IPS-18c (cell line): ENCODE data around the gene MARK3.

Experiments
- H3K4me3 ChIP-seq: 2 replicates; pipeline ENCODE4 v1.7.0; 2013; ENCODE audit warnings: low read depth, mild to moderate bottlenecking, low read length, moderate library complexity; ENCODE audit not compliant: insufficient read depth
- H3K9me3 ChIP-seq: one replicate; pipeline ENCODE4 v1.6.1; 2013; ENCODE audit warnings: mild to moderate bottlenecking, low read length, moderate library complexity; ENCODE audit not compliant: control insufficient read depth, insufficient read depth

The MARK3 gene

DNA sequence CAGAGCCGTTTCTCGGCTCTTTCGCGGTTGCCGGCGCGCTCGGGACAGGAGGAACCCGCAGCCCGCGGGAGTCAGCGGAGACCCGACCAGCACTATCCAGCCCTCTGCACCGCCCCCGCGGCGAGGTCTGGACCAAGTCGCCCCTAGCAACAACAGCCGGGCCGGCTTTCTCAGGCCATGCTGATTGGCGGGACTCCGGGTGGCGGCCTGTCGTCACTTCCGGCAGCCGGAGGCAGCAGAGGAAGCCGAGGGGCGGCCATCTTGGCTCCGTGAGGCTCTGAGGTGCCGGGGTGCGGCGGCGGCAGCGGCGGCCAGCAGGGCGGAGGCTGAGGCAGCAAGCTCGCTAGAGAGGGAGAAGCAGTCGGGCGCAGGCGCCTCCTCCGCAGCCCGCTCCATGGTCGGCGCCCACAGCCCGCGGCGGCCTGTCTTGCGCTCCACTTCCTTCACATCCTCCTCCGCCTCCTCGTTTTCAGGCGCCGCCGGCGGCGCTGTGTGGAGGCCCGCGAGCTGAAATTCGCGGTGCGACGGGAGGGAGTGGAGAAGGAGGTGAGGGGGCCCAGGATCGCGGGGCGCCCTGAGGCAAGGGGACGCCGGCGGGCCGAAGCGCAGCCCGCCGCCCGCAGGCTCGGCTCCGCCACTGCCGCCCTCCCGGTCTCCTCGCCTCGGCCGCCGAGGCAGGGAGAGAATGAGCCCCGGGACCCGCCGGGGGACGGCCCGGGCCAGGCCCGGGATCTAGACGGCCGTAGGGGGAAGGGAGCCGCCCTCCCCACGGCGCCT, at the start of gene MARK3:
TSS of gene MARK3 (plus strand) at position 264 of the 777 bp plus-strand sequence. CDS start 615 bp downstream, outside the sequence.
- peak within 1 kb of the TSS; percentile 94 for H3K4me3 ChIP-seq
- H3K9me3 ChIP-seq: no peaks in the 10 kb centered on the region

DNA sequence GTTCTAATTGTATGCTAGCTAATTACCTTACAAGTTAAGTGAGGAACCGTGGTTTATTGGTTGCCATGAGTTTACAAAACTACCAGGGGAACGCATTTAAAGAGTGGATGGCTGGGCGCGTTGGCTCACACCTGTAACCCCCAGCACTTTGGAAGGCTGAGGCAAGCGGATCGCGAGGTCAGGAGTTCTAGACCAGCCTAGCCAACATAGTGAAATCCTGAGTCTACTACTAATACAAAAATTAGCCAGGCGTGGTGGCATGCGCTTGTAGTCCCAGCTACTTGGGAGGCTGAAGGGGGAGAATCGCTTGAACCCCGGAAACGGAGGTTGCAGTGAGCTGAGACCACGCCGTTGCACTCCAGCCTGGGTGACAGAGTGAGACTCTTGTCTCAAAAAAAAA, 49.0 kb upstream of the MARK3 start:
- H3K9me3 ChIP-seq: no peaks in the 10 kb centered on the region
- H3K4me3 ChIP-seq: no peak overlapping the region

DNA sequence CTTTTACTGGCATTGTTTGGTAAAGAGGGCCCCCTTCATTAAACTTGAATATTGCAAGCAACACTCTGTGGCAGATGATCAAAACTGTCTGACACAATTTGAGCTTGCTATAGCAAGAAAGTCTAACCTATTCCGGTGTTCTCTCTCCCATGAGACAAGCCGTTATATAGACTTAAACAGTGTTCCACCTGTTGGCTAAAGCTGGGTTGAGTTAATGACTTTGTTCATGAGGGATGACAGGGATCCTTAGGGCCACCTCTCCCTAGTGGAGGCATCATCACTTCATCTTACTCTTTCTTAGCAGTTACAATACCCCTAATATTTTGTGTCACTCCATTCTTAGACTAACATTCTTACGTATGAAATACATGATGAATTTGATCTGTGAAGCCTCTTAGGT, 47.4 kb upstream of the MARK3 start:
- Histone ChIP-seq H3K9me3 (no peaks in the 10 kb centered on the region), H3K4me3 (no peak overlapping the region)

DNA sequence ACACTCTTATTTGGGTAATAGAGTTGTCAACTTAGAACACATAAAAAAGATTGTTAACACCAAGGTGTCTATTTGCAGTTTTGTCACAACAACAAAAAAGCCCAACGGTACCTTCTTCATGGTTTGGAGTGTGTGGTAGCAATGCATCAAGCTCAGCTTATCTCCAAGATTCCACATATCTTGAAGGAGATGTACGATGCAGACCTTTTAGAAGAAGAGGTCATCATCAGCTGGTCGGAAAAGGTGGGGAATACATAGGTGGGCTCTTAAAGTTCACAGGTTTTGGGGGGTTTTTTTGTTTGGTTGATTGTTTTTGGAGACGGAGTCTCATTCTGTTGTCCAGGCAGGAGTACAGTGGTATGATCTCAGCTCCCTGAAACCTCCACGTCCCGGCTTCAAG, 45.7 kb upstream of the MARK3 start:
- H3K9me3 ChIP-seq: no peaks in the 10 kb centered on the region
- H3K4me3 ChIP-seq: no peak overlapping the region

DNA sequence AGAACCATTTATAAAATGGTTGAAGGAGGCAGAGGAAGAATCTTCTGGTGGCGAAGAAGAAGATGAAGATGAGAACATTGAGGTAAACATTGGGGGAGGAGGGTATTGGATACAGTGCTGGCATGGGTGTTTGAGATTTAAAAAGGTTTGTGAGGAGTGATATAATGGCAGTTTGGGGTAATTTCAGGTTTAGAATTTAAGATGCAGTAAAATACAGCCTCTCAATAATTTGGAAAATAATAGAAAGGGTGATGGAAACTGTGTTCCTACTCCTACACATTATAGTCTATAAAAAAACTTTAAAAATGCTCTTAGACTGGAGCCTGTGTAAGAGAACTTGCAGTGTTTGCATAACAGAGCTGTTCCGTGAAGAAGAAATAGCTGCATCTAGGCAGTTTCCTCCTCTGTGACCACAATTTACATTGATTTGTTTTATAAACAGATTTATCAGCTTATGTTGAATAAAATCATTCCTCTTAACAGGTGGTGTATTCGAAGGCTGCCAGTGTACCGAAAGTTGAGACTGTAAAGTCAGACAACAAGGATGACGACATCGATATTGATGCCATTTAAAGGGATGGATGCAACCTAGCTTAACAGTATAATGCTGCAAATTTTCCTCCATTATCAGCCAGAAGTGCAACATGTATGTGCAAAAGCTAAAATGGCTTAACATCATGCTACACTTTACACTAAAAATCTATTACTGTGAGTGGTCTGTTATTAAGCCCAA, 44.6 kb upstream of the MARK3 start:
- H3K4me3 ChIP-seq: no peak overlapping the region
- H3K9me3 ChIP-seq: no peaks in the 10 kb centered on the region

DNA sequence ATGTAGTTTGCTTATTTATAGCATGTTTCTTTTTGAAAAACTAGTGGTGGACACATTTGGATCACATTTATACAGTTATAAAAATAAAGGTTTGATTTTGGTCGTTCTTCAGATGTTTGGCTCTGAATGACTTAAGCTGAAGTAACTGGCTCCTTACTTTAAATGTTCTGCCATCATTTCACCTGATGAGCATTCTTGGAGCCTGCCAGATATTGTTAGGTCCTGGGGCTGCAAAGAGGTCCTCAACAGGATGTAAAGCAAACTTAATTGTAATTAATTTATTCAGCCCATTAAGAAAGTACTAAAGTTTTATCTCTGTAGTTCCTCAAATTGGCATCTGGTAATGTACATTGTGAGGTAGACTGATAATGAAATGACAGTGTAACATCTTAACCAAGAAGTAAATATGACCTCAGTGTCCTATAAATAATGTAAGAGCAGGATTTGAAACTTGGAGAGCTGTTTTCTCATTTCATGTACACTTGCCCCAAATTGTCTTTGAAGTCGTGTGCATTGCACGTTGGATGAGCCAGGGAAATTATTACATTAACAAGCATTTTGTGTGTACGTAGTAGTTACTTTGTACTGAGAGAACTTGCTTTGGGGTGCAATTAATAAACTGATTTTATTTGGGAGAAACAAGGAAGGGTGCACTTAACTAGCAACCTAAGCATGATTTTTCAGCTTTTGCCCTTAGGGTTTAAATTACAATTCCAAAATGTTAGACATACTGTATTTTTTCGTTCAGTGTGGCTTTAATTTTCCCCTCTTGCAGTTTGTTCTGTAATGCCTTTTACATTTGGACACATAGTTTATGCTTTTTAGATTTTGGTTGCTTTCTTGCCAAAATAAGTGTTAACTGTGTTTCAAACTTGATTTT, 43.7 kb upstream of the MARK3 start:
- H3K4me3 ChIP-seq: no peak overlapping the region
- H3K9me3 ChIP-seq: no peaks in the 10 kb centered on the region

DNA sequence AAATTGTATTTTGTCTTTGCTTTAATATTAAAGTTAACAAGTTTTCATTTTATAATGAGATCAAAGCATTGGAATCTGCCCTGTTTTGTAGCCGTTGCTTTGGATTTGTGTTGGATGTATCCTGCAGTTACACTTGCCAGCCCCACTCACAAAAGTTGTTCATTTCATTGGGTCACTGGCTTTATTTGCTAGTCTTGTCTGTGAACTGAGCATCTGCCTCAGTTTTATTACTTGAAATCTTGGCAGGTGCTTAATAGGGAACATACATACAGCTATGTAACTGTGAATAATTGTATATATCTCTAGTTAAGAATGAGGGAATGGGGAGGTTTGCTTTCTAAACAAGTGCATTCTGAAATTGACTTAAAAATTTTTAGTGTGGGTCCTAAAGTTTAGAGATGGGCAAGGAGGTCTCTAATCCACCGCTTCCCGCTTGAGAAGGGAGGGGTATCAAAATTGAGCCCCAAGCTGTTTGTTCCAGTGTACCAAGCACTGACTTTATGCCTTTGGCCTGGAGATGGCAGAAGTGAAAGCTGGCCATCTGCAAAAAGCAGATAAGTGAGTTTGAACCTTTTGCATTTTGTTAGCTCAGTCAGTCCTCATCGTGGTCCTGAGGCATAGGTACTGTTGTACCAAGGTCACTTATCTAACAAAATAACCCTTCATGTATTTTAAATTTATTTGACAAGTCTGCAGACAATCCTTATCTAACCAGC, 41.9 kb upstream of the MARK3 start:
- H3K4me3 ChIP-seq: no peak overlapping the region

DNA sequence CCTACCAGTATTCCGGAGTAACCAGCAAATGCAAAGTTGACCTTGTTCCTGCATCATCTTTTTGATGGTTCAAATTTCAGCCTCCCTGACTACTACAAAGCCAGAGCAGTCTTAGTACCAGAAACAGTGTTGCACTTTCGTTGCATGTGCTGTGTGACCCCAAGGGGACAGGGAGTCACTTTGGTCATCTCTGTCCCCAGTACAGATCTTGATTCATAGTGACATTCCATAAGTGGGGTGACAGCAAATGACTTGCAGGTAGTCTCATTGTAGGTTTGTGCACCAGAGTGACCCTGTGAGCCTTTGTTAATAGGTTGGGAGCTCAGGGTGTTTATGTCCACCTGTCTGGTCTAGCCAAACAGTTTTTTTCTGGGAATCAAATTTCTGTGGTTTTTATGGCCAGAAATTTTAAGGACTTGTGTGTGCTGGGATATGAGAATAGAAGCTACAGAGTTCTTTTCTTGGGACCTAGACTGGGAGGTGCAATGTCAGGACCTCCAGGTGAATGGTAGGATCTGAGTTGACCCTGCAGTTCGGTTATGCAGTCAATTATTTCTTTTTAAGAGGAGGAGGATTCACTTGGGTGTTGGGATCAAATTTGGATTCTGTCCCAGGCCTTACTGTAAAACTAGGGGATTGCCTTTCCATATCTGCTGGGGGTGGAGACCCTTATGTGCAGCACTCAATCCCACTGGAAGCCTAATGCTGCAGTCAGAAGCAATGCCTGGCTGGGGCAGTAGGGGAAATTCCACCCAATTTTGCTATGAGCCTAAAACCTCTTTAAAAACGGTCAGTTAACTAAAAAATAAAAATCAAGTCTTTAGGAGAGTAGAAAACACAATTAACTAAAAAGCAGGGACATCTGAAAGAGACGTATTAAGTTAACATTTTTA, 41.1 kb upstream of the MARK3 start:
- no peaks in the 10 kb centered on the region for H3K9me3 ChIP-seq
- no peak overlapping the region for H3K4me3 ChIP-seq

More for the DNA sequence above, 41.9 kb upstream of the MARK3 start:
- no peaks in the 10 kb centered on the region for H3K9me3 ChIP-seq

DNA sequence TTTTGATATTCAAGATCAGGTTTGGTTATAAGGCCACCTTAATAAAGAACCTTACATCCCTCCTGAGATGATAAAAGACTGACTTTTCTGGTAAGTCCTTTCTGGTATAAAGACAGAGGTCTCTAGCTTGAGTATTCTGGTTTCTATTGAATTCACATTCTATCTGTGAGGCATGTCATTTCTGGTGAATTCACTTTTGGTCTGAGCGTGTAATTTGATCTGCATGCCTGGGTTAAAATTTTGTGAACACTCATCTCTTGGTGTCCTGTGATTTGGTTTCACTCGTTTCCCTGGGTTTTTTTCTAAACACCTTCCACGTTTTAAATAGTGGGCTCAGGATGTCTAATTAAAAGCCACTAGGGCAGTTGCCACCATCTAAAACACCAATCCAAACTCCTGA, 38.9 kb upstream of the MARK3 start:
- H3K9me3 ChIP-seq: no peaks in the 10 kb centered on the region
- no peak overlapping the region for H3K4me3 ChIP-seq

DNA sequence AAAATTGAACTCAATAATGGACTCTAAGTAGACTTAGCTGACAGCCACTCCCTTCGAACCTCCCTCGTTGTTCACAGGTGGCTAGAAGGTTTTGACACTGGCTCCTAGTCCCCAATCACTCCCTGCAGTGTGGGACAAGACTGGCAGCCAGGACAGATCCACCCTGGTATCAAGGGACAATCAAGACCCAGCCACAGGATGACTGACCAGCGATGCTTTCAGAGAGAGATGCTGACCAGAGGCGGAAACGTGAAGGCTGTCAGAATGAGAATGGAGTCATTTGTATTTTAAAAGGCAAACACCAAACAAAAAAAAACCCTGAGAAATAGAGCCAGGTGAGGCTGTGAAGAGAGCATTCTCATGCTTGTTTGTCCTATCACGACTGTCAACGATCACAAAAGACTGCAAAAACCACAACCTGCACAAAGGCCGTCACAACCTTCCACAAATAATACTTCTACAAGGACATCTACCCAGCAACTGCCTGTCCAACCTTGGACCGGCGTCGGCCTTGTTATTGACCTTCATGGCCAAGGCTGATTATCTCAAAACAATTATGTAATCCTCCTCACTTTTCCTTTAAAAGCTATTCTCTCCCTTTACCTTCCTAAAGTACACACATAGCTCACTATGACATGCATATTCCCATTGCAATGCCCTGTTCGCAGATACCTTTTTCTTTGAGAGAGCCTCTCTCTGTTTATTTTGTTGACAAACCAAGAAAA, 38.0 kb upstream of the MARK3 start:
- Histone ChIP-seq H3K4me3 (no peak overlapping the region), H3K9me3 (no peaks in the 10 kb centered on the region)

DNA sequence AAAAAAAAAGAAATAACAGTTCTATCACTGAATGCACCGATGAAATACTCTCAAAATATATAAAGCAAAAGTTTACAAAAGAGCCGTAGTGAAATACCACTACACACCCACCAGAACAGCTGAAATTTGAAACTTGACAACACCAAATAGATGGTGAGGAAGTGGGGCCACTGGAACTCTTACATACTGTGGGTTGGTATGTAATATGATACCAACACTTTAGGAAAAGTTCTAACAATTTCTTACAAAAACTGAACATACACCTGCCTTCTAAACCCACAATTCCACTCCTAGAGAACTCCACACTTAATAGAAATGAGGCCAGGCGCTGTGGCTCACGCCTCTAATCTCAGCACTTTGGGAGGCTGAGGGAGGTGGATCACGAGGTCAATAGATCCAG, 37.1 kb upstream of the MARK3 start:
- no peaks in the 10 kb centered on the region for H3K9me3 ChIP-seq
- H3K4me3 ChIP-seq: no peak overlapping the region

DNA sequence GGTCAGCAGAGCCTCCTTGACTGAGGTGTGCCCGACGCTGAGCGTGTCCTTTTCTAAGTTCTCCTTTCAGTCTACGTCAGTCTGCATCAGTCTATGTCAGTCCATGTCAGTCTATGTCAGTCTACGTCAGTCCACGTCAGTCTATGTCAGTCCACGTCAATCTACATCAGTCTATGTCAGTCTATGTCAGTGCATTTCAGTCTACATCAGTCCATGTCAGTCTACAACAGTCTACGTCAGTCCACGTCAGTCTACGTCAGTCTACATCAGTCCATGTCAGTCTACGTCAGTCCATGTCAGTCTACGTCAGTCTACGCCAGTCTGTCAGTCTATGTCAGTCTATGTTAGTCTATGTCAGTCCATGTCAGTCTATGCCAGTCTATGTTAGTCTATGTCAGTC, 35.2 kb upstream of the MARK3 start:
- H3K9me3 ChIP-seq: no peaks in the 10 kb centered on the region
- no peak overlapping the region for H3K4me3 ChIP-seq

DNA sequence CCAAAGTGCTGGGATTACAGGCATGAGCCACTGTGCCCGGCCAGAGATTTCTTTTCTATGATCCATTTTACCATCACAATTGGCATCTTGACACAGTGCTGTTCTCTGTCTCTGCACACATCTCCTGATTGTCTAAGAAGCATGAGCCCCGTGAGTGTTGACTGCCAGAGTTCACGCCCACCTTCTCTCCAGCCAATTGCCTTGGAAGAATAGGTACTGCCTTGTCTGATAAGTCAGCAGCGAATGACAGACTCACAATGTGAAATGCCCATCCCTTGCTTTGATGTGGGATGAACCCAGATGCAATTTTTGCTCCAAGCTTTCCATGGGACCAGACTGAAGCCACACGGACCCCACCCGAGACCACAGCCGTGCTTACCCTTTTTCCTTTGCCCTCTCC, 31.9 kb upstream of the MARK3 start:
- H3K9me3 ChIP-seq: no peaks in the 10 kb centered on the region
- no peak overlapping the region for H3K4me3 ChIP-seq

DNA sequence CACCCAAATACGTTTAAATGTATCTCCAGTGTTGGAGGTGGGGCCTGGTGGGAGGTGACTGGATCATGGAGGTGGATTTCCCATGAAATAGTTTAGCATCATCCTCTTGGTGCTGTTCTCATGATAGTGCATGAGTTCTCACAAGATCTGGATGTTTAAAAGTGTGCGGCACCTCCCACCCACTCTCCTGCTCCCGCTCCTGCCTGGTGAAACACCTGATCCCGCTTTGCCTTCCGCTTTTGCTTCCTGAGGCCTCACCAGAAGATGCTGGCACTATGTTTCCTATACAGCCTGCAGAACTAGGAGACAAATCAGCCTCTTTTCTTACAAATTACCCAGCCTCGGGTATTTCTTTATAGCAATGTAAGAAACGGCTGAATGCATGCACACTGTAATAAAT, 31.1 kb upstream of the MARK3 start:
- H3K4me3 ChIP-seq: no peak overlapping the region
- H3K9me3 ChIP-seq: no peaks in the 10 kb centered on the region

DNA sequence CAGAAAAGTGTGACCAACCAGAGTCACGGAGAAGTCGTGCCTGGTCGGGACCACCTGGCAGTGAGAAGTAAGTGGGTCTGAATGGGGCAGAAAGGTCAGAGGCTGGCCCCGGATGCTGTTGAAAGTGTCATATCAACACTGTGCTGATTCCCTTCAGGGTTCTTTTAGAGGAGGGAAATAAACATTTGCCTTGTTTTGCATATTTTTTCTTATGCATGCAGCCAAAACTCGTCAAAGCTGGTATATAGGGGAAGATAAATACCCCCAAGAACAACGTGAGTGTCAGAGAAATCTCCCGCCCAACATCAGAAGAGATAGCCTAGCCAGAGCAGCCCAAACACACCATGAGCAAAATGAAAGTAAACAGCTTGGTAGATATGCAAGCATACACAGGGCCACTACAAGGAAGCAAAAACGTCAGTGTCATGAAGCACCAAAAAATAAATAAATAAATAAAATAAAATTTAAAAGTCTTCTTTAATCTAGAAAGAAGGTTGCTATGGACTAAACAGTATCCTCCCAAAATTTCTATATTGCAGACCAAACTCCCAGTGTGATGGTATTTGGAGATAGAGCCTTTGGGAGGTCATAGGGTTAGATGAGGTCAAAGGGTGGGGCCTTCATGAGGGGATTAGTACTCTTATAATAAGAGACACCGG, 29.1 kb upstream of the MARK3 start:
- no peak overlapping the region for H3K4me3 ChIP-seq
- peaks cover 5% of the 10 kb centered on the region for H3K9me3 ChIP-seq
